GM19468 (cell line): Measurements from ENCODE around the gene DPPA5.
"Not testable (repeated sequence)": the region's sequence is repeated elsewhere in the genome, so short reads cannot be mapped to it uniquely, and the experiment has no call there.

ENCODE experiments used
- ATAC-seq: cut with Tn5 transposase; IDR thresholded peaks from one replicate; pipeline ENCODE4 v1.9.1; 2021; ENCODE audit warnings: mild to moderate bottlenecking, moderate library complexity, moderate number of reproducible peaks; ENCODE audit not compliant: unreplicated experiment; ENCODE audit errors: extremely low read depth

Gene DPPA5, protein sequence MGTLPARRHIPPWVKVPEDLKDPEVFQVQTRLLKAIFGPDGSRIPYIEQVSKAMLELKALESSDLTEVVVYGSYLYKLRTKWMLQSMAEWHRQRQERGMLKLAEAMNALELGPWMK

DNA sequence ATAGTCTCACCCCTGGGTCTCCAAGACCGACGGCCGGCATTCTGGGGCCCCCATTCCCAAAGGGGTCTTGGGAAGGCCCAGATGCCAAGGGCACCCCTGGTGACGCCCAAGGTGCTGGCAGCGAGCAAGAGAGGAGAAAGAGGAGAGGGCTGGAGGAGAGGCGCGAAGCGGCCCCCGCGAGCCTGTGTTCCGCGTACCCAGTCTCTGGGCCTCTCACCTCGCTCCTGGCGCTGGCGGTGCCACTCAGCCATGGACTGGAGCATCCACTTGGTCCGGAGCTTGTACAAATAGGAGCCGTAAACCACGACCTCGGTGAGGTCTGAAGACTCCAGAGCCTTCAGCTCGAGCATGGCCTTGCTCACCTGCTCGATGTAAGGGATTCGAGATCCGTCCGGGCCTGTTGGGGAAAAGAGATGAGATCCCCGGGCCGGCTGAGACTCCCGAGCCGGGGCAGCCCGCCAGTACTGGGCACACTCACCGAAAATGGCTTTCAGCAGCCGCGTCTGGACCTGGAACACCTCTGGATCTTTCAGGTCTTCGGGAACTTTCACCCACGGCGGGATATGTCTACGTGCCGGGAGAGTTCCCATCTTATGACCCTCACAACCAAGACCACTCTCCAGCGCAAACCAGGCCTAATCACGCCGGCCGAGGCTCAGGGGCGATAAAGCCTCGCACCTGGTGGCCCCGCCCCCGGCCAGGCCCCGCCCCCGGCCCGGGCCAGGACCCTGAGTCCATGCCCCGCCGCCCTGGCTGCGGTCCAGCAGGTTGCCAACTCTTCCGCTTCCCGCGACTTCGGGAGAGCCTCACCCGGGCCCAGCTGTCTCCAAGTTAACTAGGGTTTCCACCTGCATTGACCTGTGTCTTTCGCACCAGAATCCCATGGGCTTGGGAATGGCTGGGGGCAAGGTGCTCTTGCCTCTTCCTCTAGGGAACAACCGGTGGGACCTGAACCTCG lies at the start of gene DPPA5:
Gene DPPA5, minus strand, starts transcription at position 641 of the 958 bp plus-strand sequence. Its CDS starts 51 bp downstream, at position 590.
- no peak for ATAC-seq

DNA sequence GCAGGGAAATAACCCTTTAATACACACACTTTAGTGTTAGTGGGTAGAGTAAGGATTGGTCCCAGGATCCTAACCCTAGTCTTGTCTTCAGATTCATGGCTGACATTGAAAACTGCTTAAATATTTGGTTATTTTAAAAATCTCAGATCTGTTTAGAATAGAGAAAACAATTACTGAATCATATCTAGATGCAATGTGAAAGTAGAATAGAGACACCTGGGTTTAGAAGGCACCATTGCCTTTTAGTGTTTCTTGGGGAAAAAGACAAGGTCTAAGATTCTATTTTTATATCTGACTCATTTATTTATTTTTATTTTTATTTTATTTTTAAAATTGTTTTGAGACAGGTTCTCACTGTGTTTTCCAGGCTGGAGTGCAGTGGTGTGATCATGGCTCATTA lies 46.6 kb upstream of the DPPA5 start:
- no peak for ATAC-seq

- ATAC-seq = no peak
Observed at GRCh38 chr6:73395875-73396274, 41.8 kb upstream of the DPPA5 start.

- no peak for ATAC-seq
Observed at GRCh38 chr6:73394577-73395354, 40.7 kb upstream of the DPPA5 start, which contains the start of gene DDX43. DDX43 (plus strand) TSS chr6:73394828; CDS start chr6:73394906, 78 bp downstream.

DNA sequence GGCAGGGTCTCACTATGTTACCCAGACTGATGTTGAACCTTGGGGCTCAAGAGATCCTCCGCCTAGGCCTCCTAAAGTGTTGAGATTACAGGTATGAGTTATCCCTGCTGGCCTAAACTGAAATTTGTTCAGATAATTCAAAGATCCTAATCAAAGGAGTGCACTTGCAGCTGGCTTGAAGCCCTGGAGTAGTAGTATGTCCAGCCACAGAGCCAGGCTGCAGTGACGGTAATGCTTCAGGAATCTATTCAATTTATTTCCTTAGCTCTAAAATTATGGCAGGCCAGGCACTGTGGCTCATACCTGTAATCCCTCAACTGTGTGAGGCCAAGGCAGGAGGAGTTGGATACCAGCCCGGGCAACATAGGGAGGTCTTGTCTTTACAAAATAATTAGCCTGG lies 39.2 kb upstream of the DPPA5 start:
- no peak for ATAC-seq

- not testable (repeated sequence) for ATAC-seq
Observed at GRCh38 chr6:73392188-73392587, 38.1 kb upstream of the DPPA5 start.

DNA sequence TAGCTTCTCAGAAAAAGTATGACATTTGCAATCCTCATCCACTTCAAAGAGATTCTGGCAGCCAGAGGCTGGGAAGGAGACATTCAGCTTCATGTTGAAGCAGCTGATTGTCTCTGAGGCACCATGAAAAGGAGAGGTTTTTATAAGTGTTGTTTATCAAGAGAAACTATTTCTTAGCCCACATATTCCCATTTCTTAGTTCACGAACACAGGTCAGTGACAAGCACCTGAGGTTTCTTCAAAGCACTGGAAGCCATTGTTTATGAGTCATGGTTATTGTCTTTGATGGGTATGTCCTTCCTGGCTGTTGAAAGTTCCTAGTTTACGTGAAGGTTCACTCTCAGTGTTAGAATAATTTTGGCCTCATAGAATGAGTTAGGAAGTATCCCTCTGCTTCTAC lies 37.6 kb upstream of the DPPA5 start:
- no peak for ATAC-seq

DNA sequence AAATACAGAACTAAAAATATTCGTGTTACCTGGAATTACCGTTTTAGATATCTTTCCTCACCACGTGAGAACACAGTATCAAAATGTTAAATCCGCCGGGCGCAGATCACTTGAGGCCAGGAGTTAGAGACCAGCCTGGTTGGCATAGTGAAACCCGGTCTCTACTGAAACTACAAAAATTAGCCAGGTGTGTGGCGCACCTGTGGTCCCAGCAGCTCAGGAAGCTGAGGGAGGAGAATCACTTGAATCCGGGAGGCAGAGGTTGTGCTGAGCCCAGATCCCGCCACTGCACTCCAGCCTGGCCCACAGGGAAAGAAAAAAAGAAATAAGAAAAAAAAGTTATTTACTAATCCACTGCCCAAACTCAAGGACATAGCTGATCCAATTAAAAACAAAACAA lies 35.8 kb upstream of the DPPA5 start:
- ATAC-seq = no peak

GRCh38 chr6:73388800-73389512 lies 34.9 kb upstream of the DPPA5 start:
- ATAC-seq = no peak

DNA sequence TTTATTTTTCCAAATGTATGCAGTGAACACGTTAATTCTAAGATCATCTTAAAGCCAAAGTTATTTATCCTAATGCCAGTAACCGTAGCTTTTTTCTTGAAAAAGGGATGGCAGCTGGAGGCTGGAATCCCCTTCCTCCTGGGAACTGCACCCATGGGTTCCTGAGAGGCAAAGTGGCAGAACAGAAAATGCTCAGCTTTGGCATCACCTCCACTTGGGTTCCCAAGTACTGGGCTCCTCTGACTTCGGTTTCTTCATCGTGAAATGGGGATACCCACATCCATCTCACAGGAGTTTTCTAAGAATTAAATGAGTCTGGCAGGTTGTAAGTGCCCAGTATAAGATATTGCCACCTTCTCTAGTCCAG lies 34.3 kb upstream of the DPPA5 start:
- ATAC-seq = no peak

DNA sequence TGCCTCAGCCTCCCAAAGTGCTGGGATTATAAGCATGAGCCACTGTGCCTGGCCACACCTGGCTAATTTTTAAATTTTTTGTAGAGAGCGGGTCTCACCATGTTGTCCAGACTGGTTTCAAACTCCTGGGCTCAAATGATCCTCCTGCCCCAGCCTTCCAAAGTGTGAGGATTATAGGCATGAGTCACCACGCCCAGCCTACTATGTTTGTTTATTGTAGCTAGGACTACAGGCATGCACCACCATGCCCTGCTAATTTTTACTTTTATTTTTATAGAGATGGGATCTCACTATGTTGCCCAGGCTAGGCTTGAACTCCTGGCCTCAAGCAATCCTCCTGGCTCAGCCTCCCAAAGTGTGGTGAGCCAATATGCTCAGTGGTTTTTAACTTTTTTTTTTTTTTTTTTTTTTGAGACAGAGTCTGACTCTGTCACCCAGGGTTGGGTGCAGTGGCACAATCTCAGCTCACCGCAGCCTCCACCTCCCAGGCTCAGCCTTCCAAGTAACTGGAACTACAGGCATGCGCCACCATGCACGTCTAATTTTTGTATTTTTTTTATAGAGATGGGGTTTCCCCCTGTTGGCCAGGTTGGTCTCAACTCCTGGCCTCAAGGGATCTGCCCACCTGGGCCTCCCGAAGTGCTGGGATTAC lies 28.5 kb upstream of the DPPA5 start:
- no peak for ATAC-seq

GRCh38 chr6:73381531-73381930 lies 27.5 kb upstream of the DPPA5 start:
- not testable (repeated sequence) for ATAC-seq

DNA sequence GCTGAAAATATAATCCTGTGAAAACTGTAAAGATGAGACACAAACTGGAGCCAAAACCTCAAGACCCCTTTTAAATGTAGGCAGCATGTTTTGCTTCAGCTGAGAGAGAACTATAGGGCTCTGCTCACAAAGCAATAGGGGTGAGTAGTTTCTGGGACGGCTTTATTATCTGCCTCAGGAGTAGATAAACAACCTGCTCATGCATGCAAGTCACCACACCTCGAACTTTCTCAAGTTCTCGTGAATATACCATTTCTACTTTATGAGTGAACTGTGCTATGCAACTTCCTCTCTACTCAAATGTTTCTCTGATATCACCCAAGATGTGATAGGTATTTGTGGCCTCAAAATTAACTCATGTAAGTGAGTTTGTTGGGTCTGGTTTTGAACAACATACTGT lies 23.1 kb upstream of the DPPA5 start:
- no peak for ATAC-seq

DNA sequence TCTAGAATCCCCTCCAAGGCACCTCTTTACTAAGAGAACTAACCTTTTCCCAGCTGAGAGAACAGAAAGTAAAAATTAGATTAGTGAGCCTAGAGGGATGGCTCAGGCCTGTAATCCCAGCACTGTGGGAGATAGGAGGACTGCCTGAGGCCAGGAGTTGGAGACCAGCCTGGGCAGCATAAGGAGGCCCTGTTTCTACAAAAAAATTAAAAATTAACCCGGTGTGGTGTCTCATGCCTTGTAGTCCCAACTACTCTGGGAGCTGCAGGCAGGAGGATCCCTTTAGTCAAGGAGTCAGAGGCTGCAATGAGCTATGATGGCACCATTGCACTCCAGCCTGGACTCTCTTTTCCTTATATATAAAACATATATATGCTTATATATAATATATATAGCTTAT lies 21.1 kb upstream of the DPPA5 start:
- ATAC-seq = no peak

GRCh38 chr6:73372516-73372915 lies 18.4 kb upstream of the DPPA5 start:
- no peak for ATAC-seq

GRCh38 chr6:73371984-73372383 lies 17.9 kb upstream of the DPPA5 start:
- no peak for ATAC-seq

GRCh38 chr6:73369563-73369962 lies 15.5 kb upstream of the DPPA5 start, which contains the start of gene OOEP:
OOEP (minus strand) TSS chr6:73369897; CDS start chr6:73369792, 105 bp downstream.
- ATAC-seq = no peak

DNA sequence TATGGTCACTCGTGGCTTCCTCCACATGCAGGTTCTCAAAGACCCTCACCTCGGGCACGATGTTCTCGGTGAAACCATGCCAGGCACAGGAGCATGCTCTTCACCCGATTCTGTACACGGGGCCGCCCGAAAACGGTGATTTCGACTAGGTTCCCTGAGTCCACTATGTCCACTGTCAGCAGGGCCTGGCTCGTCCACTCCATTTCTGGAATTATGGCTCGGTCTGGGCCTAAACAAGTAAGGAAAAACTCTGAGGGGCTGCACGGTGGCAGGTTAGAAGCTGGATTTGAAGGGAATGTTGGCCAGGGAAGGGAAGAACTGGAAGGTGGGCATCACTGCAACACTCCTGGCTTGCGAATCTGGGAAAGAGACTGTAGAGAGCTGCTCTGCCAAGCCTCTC lies 15.1 kb upstream of the DPPA5 start:
- ATAC-seq = no peak

- ATAC-seq = no peak
Observed at GRCh38 chr6:73368675-73369074, 14.6 kb upstream of the DPPA5 start.
